HG03571 (cell line): Measurements from ENCODE around the gene RETREG1.

ENCODE experiments used
- ATAC-seq: cut with Tn5 transposase; IDR thresholded peaks from one replicate; pipeline ENCODE4 v1.9.1; 2021; ENCODE audit not compliant: unreplicated experiment

RETREG1 gene

DNA sequence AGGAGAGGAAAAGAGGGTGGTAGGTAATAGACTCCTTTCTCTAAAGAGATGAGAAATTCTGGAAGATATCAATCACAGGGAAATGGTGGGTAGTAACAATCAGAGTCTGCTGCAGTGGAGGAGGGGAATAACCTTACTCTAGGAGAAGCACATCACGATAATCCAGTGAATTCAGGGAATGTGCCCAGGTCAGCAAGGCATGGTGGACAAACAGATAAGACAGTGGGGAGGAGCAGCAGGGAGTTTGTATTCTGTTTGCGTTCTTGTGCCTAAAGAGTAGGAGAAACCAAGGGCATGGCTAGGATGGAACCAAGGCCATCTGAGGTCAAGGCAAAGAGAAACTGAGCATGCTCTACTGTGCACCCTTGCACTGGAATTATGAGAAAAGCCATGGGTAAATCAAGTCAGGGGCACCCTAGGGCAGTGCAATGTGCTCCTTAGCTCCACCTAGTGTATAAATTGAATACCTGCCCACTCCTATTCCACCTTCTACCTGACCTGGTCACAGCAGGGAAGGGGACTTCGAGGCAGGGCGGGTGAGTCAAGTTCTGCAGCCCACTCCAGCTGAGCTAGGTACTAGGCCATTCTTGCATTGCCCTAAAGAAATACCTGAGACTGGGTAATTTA lies 31.6 kb downstream of the RETREG1 start:
- no peak for ATAC-seq

GRCh38 chr5:16582081-16582480 lies 34.7 kb downstream of the RETREG1 start:
- no peak for ATAC-seq

DNA sequence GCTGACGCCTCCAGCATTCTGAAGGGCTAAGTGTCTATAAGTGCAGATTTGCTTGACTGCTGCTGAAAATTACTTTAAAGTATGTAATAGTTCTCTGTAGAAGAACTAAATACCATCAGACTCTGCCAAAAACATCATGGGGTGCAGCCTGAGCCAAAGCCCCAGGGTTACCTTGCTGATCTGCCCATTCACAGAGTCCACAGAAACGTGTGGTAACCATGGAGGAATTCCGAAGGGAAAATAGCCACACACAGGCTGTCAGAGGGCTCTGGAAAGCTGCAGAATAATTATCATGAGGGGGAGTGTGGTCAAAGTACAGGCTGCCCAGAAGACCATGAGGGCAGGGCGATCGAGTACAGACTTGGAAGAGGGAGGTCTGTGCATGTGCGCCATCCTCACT lies 36.4 kb downstream of the RETREG1 start:
- ATAC-seq = no peak

DNA sequence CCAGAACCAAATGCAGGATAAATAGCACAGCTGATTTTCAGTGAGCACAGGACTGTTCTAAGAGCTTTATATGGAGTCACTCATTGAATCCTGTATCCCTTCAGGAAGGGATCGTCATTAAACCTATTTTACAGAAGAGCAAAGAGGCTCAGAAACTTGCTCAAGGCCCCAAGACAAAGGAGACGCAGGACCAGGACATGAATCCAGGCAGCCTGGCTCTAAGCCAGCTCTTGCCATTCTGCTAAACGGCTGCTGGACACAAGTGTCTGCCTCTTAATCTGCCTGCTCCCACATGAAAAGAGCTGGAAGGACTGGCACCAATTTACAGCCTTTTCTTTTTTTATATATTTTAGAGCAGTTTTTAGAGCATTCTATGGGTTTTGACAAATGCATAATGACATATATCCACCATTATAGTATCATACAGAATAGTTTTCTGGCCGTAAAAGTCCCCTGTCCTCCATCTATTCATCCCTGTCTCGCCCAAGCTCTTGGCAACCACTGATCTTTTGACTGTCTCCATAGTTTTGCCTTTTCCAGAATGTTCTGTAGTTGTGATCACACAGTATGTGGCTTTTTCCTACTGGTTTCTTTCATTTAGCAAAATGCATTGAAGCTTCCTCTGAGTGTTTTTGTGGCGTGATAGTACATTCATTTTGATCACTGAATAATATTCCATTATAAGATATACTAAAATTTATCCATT lies 37.5 kb downstream of the RETREG1 start:
- no peak for ATAC-seq

DNA sequence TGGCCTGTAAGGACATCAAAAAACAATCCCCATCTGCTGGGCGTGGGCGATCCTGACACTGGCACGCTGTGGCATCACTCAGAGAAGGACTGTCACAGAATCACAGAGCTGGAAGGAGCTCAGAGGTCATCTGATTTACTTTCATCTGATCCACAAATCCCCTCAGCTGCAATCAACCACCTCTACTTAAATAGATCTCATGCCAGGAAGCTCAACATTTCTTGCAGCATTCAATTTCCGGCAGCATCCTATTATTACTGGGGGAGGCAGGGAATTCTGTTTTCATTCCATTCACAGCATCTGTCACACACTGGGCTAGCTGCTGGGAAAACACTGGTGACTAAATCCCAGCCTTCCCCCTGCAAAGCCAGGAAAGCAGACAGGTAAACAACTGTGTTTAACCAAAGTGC lies 38.3 kb downstream of the RETREG1 start:
- no peak for ATAC-seq

GRCh38 chr5:16577677-16578076 lies 39.1 kb downstream of the RETREG1 start:
- no peak for ATAC-seq

- no peak for ATAC-seq
Measured at GRCh38 chr5:16574789-16575721, 41.7 kb downstream of the RETREG1 start.

DNA sequence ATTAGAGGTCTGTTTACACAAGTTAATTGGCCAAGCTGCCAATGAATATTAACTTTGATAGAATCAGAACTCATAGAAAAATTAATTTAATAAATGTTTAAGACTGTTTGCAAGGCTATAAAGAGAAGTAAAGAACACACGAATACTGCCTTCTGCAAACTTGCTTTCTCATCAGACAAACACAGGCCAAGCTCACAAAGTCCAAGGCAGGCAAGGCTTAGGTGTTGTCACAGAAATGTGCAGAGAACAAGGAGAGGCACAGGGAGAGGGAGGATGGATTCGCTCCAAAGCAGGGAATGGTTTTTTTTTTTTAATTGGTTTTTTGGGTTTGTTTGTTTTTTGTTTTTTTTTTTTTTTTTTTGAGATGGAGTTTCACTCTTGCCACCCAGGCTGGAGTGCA lies 43.4 kb downstream of the RETREG1 start:
- no peak for ATAC-seq

- ATAC-seq = no peak
Measured at GRCh38 chr5:16572289-16573015, 44.3 kb downstream of the RETREG1 start.

- no peak for ATAC-seq
Measured at GRCh38 chr5:16571016-16571415, 45.8 kb downstream of the RETREG1 start.

DNA sequence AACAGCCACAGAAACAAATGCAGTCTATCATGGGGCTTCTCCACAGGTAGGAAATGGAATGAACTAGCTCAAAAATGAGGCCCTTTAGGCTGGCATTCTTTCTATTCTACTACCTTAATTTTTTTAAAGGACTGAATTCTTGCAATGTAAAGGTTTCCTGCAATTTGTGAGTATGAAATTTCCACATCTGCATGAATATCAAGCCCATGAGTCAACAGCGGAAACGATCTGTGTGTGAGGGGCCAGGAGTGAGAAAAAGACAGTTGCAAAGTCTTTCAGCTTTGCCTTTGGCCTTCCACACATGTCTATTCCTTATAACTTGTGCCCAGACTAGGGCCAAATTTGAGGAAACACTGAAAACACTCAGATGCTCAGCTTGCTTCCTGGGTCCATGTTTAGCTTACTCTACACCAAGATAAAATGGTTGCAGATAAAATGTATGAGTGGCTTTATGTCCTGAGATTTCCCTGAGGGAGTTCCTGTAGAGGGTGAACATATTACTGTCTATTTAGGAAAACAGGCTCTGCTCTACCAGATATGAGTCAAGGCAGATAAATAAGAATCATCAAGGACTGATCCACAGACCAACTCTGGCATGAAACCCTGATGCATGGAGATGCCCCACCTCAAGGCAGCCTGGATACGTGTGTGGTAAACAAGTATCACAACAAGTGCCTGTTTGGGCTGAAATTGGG lies 46.5 kb downstream of the RETREG1 start:
- ATAC-seq = no peak

DNA sequence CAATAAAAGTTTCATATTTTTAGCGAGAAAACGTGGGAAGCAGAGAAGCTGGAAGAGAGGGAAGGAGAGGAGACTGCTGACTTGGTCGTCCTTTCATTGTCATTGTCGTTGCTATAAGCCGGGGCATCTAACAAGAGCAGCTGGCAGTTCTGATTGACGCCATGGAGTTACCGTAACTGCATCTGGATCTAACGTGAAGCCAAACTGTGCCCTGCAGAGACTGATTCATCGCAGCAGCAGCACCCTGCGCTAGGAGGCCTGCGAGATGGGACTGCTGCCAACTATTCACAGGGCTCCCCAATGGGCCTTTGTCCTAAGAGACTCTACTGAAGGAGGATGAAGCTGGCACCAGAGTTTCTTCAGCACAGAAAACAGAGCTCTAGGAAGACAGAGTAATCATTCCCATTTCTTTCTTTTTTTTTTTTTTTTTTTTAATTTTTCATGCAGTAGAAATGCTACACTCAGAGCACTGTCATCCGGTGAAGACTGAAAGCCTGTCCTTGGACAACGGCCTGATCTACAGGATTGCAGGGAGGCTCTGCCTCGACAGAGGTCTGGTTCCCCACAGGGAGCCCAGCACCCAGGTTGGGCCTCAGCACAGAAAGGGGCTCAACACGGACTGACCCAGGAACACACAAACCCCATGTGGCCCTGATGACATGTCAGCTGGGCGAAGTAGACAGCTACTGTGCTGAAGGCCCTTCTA lies 47.8 kb downstream of the RETREG1 start:
- no peak for ATAC-seq

DNA sequence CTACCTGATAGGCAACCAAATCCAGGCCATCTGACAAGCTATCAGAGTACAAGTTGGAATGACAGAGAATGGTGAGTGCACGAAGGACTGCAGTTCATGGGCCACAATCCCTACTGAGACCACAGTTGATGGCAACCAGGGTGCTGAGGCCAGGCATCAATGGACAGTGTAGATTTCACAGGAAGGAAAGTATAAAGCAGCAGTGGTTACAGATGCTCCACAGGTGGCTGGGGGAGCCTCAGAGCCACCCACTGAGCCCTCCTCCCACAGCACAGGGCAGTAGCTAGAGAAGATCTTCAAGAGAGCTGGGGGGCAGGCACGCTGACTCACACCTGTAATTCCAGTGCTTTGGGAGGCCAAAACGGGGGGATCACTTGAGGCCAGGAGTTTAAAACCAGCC lies 49.4 kb downstream of the RETREG1 start:
- ATAC-seq = no peak

DNA sequence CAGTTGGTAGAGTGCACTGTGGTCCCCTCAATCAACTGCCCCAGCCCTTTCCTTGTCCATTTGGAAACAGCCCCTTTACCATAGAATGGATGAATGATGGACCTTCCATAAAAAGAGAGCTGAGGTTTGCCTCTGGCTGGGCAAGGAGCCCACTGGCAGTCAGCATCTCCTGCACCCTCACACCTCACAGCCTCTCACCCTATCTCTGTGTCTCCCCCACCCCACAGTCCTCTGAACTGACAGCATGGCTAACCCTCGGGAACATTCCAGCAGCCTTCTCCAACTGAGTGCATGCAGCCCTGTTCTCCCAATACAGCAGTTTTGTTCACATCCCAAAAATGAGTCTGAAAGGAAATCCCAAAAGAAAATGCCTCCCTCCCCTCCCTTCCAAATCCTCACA lies 51.7 kb downstream of the RETREG1 start:
- ATAC-seq = no peak

- ATAC-seq = no peak
Measured at GRCh38 chr5:16564248-16564867, 52.4 kb downstream of the RETREG1 start.

GRCh38 chr5:16563686-16564085 lies 53.1 kb downstream of the RETREG1 start:
- ATAC-seq = no peak

GRCh38 chr5:16561660-16562059 lies 55.1 kb downstream of the RETREG1 start:
- no peak for ATAC-seq

GRCh38 chr5:16559702-16560101 lies 57.1 kb downstream of the RETREG1 start:
- ATAC-seq = no peak

- no peak for ATAC-seq
Measured at GRCh38 chr5:16558984-16559629, 57.7 kb downstream of the RETREG1 start.
